Measurements from ENCODE around the gene SNCAIP.

The SNCAIP gene

DNA sequence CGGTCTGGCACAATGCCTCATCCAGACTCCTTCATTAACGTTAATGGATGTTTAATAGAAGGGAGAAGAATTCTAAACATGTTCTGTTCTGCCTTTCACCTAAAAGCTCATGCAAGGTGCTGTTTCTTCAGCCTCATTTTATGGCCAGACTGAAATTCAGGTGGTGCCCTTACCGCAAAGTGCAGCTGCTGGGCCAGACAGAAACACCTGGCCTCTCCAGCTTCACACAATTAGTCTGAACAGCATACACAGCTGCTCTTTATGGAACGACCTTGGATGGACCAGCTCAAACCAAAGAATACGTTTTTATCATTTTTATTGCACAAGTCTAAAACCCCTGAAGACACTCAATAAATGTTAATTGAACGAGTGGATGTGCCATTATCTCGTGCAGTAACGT, 4.6 kb downstream of the SNCAIP start:
- Histone ChIP-seq H3K27me3 (ENCODE audit: control insufficient read depth, insufficient read depth, low read length) (peaks cover 19% of the 10 kb centered on the region), H3K9me3 (ENCODE audit: control insufficient read depth, insufficient read depth, low read length) (no peaks in the 10 kb centered on the region), H3K9ac (ENCODE audit: low read depth, low read length) (no peak overlapping the region), H3K4me3 (ENCODE audit: low read depth, low read length) (no peak overlapping the region), H3K36me3 (ENCODE audit: control insufficient read depth, insufficient read depth, low read length) (no peaks in the 10 kb centered on the region), H3K4me1 (ENCODE audit: control insufficient read depth, insufficient read depth, low read length) (peaks cover 10% of the 10 kb centered on the region)

- Histone ChIP-seq H3K4me3 (ENCODE audit: low read depth, low read length) (no peak overlapping the region), H3K27me3 (ENCODE audit: control insufficient read depth, insufficient read depth, low read length) (no peaks in the 10 kb centered on the region), H3K9ac (ENCODE audit: low read depth, low read length) (no peak overlapping the region), H3K4me1 (ENCODE audit: control insufficient read depth, insufficient read depth, low read length) (no peaks in the 10 kb centered on the region), H3K9me3 (ENCODE audit: control insufficient read depth, insufficient read depth, low read length) (no peaks in the 10 kb centered on the region), H3K36me3 (ENCODE audit: control insufficient read depth, insufficient read depth, low read length) (no peaks in the 10 kb centered on the region)
These were observed 7.9 kb downstream of the SNCAIP start for GRCh38 chr5:122319897-122320296.

DNA sequence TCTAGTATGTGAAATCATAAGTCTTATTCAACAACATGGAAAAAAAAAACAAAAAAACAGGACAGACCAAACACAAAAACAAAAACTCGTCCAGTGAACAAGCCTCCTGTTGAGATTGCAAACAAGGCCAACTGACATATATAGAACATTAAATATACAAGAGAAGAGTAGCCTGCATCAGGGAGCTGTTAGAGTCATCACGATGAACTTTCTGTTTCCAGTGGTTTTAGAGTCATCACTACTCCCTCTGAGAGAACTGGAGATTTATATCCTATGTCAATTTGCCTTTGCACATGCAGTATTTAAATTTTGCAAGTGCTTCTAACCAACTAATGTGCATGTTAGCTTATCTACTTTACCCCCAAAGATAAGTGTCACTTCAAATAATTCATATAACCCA, 9.9 kb downstream of the SNCAIP start:
- H3K9ac ChIP-seq (ENCODE audit: low read depth, low read length): no peak overlapping the region
- H3K4me3 ChIP-seq (ENCODE audit: low read depth, low read length): no peak overlapping the region
- no peaks in the 10 kb centered on the region for H3K36me3 ChIP-seq (ENCODE audit: control insufficient read depth, insufficient read depth, low read length)
- no peaks in the 10 kb centered on the region for H3K9me3 ChIP-seq (ENCODE audit: control insufficient read depth, insufficient read depth, low read length)
- H3K27me3 ChIP-seq (ENCODE audit: control insufficient read depth, insufficient read depth, low read length): no peaks in the 10 kb centered on the region
- no peaks in the 10 kb centered on the region for H3K4me1 ChIP-seq (ENCODE audit: control insufficient read depth, insufficient read depth, low read length)

- Histone ChIP-seq H3K27me3 (ENCODE audit: control insufficient read depth, insufficient read depth, low read length) (no peaks in the 10 kb centered on the region), H3K9me3 (ENCODE audit: control insufficient read depth, insufficient read depth, low read length) (no peaks in the 10 kb centered on the region), H3K36me3 (ENCODE audit: control insufficient read depth, insufficient read depth, low read length) (no peaks in the 10 kb centered on the region), H3K9ac (ENCODE audit: low read depth, low read length) (no peak overlapping the region), H3K4me1 (ENCODE audit: control insufficient read depth, insufficient read depth, low read length) (no peaks in the 10 kb centered on the region), H3K4me3 (ENCODE audit: low read depth, low read length) (no peak overlapping the region)
These were observed 10.9 kb downstream of the SNCAIP start for GRCh38 chr5:122322801-122323548.

DNA sequence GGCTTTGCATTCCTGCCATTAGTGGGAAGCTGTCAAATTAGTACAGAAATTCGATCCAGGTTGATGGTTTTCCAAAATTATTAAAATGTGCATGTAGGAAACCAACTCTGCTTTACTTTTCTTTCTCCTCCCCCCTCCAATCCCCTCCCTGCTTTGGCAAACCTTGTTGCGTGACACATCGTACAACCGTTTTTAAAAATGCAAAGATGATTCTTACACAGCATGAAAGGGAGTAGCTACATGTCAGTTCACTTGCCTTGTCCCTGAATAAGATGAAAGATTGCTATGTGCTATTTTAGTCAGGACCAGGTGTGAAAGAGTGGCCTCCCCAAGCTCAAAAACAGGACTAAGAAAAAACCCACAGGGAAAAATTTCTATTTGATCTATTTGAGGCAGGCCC, 11.7 kb downstream of the SNCAIP start:
- Histone ChIP-seq H3K9ac (ENCODE audit: low read depth, low read length) (no peak overlapping the region), H3K9me3 (ENCODE audit: control insufficient read depth, insufficient read depth, low read length) (no peaks in the 10 kb centered on the region), H3K36me3 (ENCODE audit: control insufficient read depth, insufficient read depth, low read length) (no peaks in the 10 kb centered on the region), H3K4me1 (ENCODE audit: control insufficient read depth, insufficient read depth, low read length) (no peaks in the 10 kb centered on the region), H3K27me3 (ENCODE audit: control insufficient read depth, insufficient read depth, low read length) (no peaks in the 10 kb centered on the region), H3K4me3 (ENCODE audit: low read depth, low read length) (no peak overlapping the region)

- Histone ChIP-seq H3K4me1 (ENCODE audit: control insufficient read depth, insufficient read depth, low read length) (no peaks in the 10 kb centered on the region), H3K36me3 (ENCODE audit: control insufficient read depth, insufficient read depth, low read length) (no peaks in the 10 kb centered on the region), H3K27me3 (ENCODE audit: control insufficient read depth, insufficient read depth, low read length) (no peaks in the 10 kb centered on the region)
These were observed 15.1 kb downstream of the SNCAIP start for GRCh38 chr5:122327110-122327509.

GRCh38 chr5:122330881-122331280, 18.8 kb downstream of the SNCAIP start:
- Histone ChIP-seq H3K4me3 (ENCODE audit: low read depth, low read length) (no peak overlapping the region), H3K9ac (ENCODE audit: low read depth, low read length) (no peak overlapping the region), H3K9me3 (ENCODE audit: control insufficient read depth, insufficient read depth, low read length) (no peaks in the 10 kb centered on the region), H3K27me3 (ENCODE audit: control insufficient read depth, insufficient read depth, low read length) (no peaks in the 10 kb centered on the region), H3K4me1 (ENCODE audit: control insufficient read depth, insufficient read depth, low read length) (peaks cover 6% of the 10 kb centered on the region), H3K36me3 (ENCODE audit: control insufficient read depth, insufficient read depth, low read length) (no peaks in the 10 kb centered on the region)

More at GRCh38 chr5:122327110-122327509, 15.1 kb downstream of the SNCAIP start:
- Histone ChIP-seq H3K9ac (ENCODE audit: low read depth, low read length) (no peak overlapping the region), H3K9me3 (ENCODE audit: control insufficient read depth, insufficient read depth, low read length) (no peaks in the 10 kb centered on the region), H3K4me3 (ENCODE audit: low read depth, low read length) (no peak overlapping the region)

DNA sequence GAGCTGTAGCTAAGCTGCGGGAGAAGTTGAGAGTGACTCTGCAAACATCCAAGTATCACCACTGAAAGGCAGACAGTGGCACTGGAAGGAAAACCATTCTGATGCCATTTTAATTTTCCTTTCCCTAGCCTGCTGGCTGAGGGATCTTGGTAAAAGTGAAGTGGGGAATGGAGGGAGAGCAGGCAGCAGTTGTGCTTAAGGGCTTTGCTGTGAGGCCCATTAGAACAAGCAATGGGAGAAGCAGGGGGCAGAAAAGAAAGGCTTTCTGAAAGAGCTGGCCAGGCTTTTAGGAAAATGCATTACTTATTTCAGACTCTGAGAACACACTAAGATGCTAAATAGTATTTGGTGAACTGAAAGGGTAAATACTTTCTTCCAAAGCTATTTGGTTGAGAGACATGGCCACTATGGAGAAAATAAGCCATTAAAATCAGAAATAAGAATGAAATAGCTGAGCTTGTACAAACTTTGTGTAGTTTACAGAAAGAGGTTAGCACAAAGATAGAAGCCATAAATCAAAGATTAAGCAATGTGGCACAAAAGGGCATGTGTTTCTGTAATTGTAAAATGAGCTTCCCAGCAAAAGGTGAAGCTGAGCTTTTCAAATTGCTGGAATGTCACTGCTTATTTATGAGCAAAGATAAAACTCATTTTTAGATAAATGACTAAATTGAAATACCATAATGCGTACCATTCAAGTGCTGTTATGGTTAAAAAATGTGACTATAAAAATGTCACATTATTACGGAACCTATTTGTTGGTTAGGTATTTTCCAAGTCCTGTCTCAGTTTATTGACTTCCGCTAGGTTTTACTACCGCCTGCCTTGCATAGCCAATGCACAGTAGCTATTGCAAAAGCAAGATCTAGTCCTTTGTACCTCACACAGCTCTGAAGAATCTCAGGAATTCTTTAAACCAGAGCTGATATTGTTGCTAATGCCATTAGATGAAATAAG, 20.8 kb downstream of the SNCAIP start:
- Histone ChIP-seq H3K9ac (ENCODE audit: low read depth, low read length) (no peak overlapping the region), H3K9me3 (ENCODE audit: control insufficient read depth, insufficient read depth, low read length) (no peaks in the 10 kb centered on the region), H3K4me3 (ENCODE audit: low read depth, low read length) (no peak overlapping the region), H3K27me3 (ENCODE audit: control insufficient read depth, insufficient read depth, low read length) (no peaks in the 10 kb centered on the region), H3K36me3 (ENCODE audit: control insufficient read depth, insufficient read depth, low read length) (no peaks in the 10 kb centered on the region), H3K4me1 (ENCODE audit: control insufficient read depth, insufficient read depth, low read length) (peaks cover 6% of the 10 kb centered on the region)

DNA sequence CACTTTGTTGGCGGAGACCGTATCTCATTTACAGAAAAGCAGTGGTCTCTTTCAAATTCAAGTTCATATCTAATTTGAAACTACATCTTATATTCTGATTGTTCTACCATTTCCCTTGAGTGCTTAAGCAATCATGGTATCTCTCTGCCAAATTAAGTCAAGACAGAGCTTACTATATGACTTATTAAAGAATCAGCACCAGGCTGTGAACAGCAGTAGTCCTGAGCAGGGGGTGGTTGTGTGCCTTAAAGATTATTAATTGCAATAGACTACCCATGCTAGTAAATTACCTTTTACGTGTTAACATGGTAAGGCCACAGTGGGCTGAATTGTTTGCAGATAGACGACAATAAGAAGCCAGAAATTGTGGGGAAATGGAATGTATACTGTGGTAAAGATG, 21.5 kb downstream of the SNCAIP start:
- H3K27me3 ChIP-seq (ENCODE audit: control insufficient read depth, insufficient read depth, low read length): no peaks in the 10 kb centered on the region
- peaks cover 6% of the 10 kb centered on the region for H3K4me1 ChIP-seq (ENCODE audit: control insufficient read depth, insufficient read depth, low read length)
- H3K9ac ChIP-seq (ENCODE audit: low read depth, low read length): no peak overlapping the region
- no peaks in the 10 kb centered on the region for H3K9me3 ChIP-seq (ENCODE audit: control insufficient read depth, insufficient read depth, low read length)
- no peak overlapping the region for H3K4me3 ChIP-seq (ENCODE audit: low read depth, low read length)
- no peaks in the 10 kb centered on the region for H3K36me3 ChIP-seq (ENCODE audit: control insufficient read depth, insufficient read depth, low read length)

DNA sequence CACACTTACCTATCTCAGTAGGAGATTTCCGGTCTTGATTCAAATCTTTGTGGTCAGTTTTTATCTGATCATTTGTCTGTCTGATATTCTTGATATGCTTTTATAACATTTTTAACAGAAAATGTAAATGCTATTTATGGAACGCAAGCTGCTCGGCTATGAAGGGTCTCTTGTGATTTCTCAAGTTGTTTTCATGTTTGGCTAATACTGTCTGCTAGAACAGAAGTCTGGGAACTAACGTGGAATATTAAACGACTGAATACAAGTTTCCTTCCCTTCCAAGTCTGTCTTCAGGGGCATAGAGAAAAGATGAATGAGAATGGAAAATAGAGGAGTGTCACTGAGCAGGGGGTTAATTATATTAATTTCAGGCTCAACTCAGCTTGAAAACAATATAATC, 27.6 kb downstream of the SNCAIP start:
- Histone ChIP-seq H3K9me3 (ENCODE audit: control insufficient read depth, insufficient read depth, low read length) (no peaks in the 10 kb centered on the region), H3K27me3 (ENCODE audit: control insufficient read depth, insufficient read depth, low read length) (no peaks in the 10 kb centered on the region)

DNA sequence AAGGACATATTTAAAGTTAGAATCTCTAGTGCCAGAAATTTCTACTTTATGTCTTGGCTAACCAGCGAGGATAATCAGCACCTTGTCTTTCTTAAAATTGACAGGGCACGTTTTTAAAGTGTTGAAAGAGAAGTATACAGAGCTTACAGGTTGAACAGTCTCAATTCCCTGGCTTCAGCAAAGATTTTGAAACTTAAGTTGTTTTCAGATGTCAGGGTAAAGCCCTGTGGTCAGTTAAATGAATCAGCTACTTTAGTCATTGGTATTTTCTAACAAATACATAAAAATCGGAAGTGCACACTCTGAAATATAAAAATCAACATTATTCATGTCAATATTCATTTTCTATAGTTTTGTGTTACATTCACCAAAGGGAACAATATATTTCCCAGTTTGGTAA, 29.1 kb downstream of the SNCAIP start:
- no peaks in the 10 kb centered on the region for H3K27me3 ChIP-seq (ENCODE audit: control insufficient read depth, insufficient read depth, low read length)
- H3K4me3 ChIP-seq (ENCODE audit: low read depth, low read length): no peak overlapping the region
- H3K9me3 ChIP-seq (ENCODE audit: control insufficient read depth, insufficient read depth, low read length): no peaks in the 10 kb centered on the region
- H3K9ac ChIP-seq (ENCODE audit: low read depth, low read length): no peak overlapping the region
- no peaks in the 10 kb centered on the region for H3K36me3 ChIP-seq (ENCODE audit: control insufficient read depth, insufficient read depth, low read length)
- H3K4me1 ChIP-seq (ENCODE audit: control insufficient read depth, insufficient read depth, low read length): no peaks in the 10 kb centered on the region

More for the DNA sequence above, 27.6 kb downstream of the SNCAIP start:
- H3K9ac ChIP-seq (ENCODE audit: low read depth, low read length): no peak overlapping the region
- no peaks in the 10 kb centered on the region for H3K36me3 ChIP-seq (ENCODE audit: control insufficient read depth, insufficient read depth, low read length)
- no peak overlapping the region for H3K4me3 ChIP-seq (ENCODE audit: low read depth, low read length)
- H3K4me1 ChIP-seq (ENCODE audit: control insufficient read depth, insufficient read depth, low read length): no peaks in the 10 kb centered on the region

GRCh38 chr5:122342256-122342655, 30.2 kb downstream of the SNCAIP start:
- Histone ChIP-seq H3K9ac (ENCODE audit: low read depth, low read length) (no peak overlapping the region), H3K9me3 (ENCODE audit: control insufficient read depth, insufficient read depth, low read length) (no peaks in the 10 kb centered on the region), H3K27me3 (ENCODE audit: control insufficient read depth, insufficient read depth, low read length) (no peaks in the 10 kb centered on the region), H3K4me1 (ENCODE audit: control insufficient read depth, insufficient read depth, low read length) (no peaks in the 10 kb centered on the region), H3K36me3 (ENCODE audit: control insufficient read depth, insufficient read depth, low read length) (no peaks in the 10 kb centered on the region), H3K4me3 (ENCODE audit: low read depth, low read length) (no peak overlapping the region)
